Measurements from ENCODE around the gene ACTN2.

DNA sequence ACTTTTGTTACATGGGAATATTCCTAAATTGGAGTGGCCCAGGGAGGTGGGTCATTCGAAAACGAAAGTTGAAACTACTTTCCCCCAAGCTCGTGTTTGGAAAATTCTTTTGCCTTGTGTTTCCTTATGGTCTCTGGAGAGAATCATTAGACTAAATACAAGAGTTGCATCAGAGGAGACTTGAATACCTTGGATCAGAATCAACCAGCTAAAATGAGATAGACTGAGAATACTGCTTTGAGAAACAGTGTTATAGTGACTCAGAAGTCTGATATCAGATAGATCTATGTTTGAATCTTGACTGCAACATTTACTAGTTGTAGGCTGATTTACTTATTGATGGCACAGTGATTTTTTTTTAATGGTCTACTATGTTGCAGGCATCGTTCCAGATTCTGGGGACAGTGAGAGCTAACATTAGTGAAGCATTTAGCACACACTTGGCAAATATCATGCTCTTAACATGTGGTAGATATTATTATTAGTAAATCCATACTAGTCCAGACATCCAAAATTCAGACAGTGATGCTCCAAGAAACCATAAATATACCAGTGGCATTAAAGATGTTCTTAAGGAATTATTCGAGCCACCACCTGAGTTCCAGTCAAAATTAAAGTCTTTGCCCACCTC, 12.9 kb upstream of the ACTN2 start:
- TF ChIP-seq, protein P1, sequence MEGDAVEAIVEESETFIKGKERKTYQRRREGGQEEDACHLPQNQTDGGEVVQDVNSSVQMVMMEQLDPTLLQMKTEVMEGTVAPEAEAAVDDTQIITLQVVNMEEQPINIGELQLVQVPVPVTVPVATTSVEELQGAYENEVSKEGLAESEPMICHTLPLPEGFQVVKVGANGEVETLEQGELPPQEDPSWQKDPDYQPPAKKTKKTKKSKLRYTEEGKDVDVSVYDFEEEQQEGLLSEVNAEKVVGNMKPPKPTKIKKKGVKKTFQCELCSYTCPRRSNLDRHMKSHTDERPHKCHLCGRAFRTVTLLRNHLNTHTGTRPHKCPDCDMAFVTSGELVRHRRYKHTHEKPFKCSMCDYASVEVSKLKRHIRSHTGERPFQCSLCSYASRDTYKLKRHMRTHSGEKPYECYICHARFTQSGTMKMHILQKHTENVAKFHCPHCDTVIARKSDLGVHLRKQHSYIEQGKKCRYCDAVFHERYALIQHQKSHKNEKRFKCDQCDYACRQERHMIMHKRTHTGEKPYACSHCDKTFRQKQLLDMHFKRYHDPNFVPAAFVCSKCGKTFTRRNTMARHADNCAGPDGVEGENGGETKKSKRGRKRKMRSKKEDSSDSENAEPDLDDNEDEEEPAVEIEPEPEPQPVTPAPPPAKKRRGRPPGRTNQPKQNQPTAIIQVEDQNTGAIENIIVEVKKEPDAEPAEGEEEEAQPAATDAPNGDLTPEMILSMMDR (IDR thresholded peaks at IDR 0.05), result no peak
- no peak for TF ChIP-seq POLR2A (IDR thresholded peaks at IDR 0.05; ENCODE audit: low read depth)
- TF ChIP-seq EP300 (IDR thresholded peaks at IDR 0.05), result no peak
